Nephron (organoid): ENCODE data around the gene ATG4D.

ENCODE experiments used
- H3K27ac Mint-ChIP-seq, 3 experiments: 2 replicates each; pipeline ENCODE4 v1.8.0; 2020; ENCODE audit warnings: mixed read lengths in 3 of 3, mild to moderate bottlenecking in 2 of 3, moderate library complexity in 1 of 3
- H3K27me3 Mint-ChIP-seq: 2 replicates; pipeline ENCODE4 v1.8.0; 2021; ENCODE audit warnings: low read depth, mild to moderate bottlenecking, moderate library complexity, mixed read lengths
- H3K36me3 Mint-ChIP-seq: 2 replicates; pipeline ENCODE4 v1.8.0; 2020; ENCODE audit warnings: low read depth, mixed read lengths
- H3K4me1 Mint-ChIP-seq: 2 replicates; pipeline ENCODE4 v1.8.0; 2020; ENCODE audit warnings: mixed read lengths
- H3K4me3 Mint-ChIP-seq, 3 experiments: 2 replicates each; pipeline ENCODE4 v1.8.0; 2020; ENCODE audit warnings: mild to moderate bottlenecking in 3 of 3, mixed read lengths in 3 of 3, moderate library complexity in 2 of 3
- H3K9me3 Mint-ChIP-seq: 2 replicates; pipeline ENCODE4 v1.8.0; 2020; ENCODE audit warnings: mixed read lengths
- CTCF ChIP-seq, 3 experiments: fragments of 200-600 bp; sonication (generic); IDR thresholded peaks; one replicate each; pipeline ENCODE4 v1.5.0; 2021; ENCODE audit warnings: antibody characterized with exemption in 3 of 3; ENCODE audit not compliant: unreplicated experiment in 3 of 3

ATG4D gene

GRCh38 chr19:10555610-10555973 is 11.9 kb downstream of the ATG4D start:
- Mint-ChIP-seq H3K4me1 (no peaks in the 10 kb centered on the region), H3K4me3 (no peak overlapping the region), H3K36me3 (peaks cover 65% of the 10 kb centered on the region), H3K27me3 (no peaks in the 10 kb centered on the region), H3K27ac (no peak overlapping the region), H3K9me3 (no peaks in the 10 kb centered on the region)
- no peak for TF ChIP-seq CTCF (IDR thresholded peaks at IDR 0.05; ENCODE audit: unreplicated experiment in 3 of 3)

- no peak overlapping the region for H3K4me3 Mint-ChIP-seq
- TF ChIP-seq CTCF (IDR thresholded peaks at IDR 0.05; ENCODE audit: unreplicated experiment in 3 of 3) = no peak
- no peaks in the 10 kb centered on the region for H3K4me1 Mint-ChIP-seq
- H3K36me3 Mint-ChIP-seq = peaks cover 55% of the 10 kb centered on the region
- no peak overlapping the region for H3K27ac Mint-ChIP-seq
- H3K27me3 Mint-ChIP-seq = no peaks in the 10 kb centered on the region
- H3K9me3 Mint-ChIP-seq = no peaks in the 10 kb centered on the region
Measured at GRCh38 chr19:10557603-10558197, 14.0 kb downstream of the ATG4D start.

- Mint-ChIP-seq H3K9me3 (no peaks in the 10 kb centered on the region), H3K4me1 (peaks cover 8% of the 10 kb centered on the region), H3K36me3 (peaks cover 36% of the 10 kb centered on the region), H3K27ac (no peak overlapping the region), H3K4me3 (no peak overlapping the region), H3K27me3 (no peaks in the 10 kb centered on the region)
- no peak for TF ChIP-seq CTCF (IDR thresholded peaks at IDR 0.05; ENCODE audit: unreplicated experiment in 3 of 3)
Measured at GRCh38 chr19:10560154-10560553, 16.4 kb downstream of the ATG4D start.

- Mint-ChIP-seq H3K27me3 (no peaks in the 10 kb centered on the region), H3K4me3 (no peak overlapping the region), H3K9me3 (no peaks in the 10 kb centered on the region), H3K36me3 (peaks cover 28% of the 10 kb centered on the region), H3K4me1 (peaks cover 26% of the 10 kb centered on the region), H3K27ac (no peak overlapping the region)
- TF ChIP-seq CTCF (IDR thresholded peaks at IDR 0.05; ENCODE audit: unreplicated experiment in 3 of 3) = no peak
Measured at GRCh38 chr19:10562609-10563008, 18.9 kb downstream of the ATG4D start.

- Mint-ChIP-seq H3K4me1 (peaks cover 41% of the 10 kb centered on the region), H3K9me3 (no peaks in the 10 kb centered on the region), H3K27ac (peak overlapping the region; percentile 83 to 93 (median 88)), H3K27me3 (no peaks in the 10 kb centered on the region), H3K4me3 (peak overlapping the region; percentile 94 to 97 (median 95)), H3K36me3 (peaks cover 15% of the 10 kb centered on the region)
- no peak for TF ChIP-seq CTCF (IDR thresholded peaks at IDR 0.05; ENCODE audit: unreplicated experiment in 3 of 3)
Measured at GRCh38 chr19:10565028-10565566, 21.4 kb downstream of the ATG4D start.
